Glomerular visceral epithelial cell (primary cell): ENCODE results near the gene ETV5.
A peak's percentile ranks its signal among the peaks of the same experiment; 100 is the strongest.

Experiments
- DNase-seq: peaks from one replicate; pipeline ENCODE4 v3.0.0-alpha.2; 2016; ENCODE audit errors: extremely low spot score

The ETV5 gene

GRCh38 chr3:186108941-186109865, at the start of gene ETV5:
Gene ETV5, minus strand, starts transcription at chr3:186109089. Its CDS starts 3,221 bp downstream, at chr3:186105868.
- DNase-seq, result peak; percentile 99

- DNase-seq, result no peak
Measured at GRCh38 chr3:186154641-186155040, 45.8 kb upstream of the ETV5 start.

DNA sequence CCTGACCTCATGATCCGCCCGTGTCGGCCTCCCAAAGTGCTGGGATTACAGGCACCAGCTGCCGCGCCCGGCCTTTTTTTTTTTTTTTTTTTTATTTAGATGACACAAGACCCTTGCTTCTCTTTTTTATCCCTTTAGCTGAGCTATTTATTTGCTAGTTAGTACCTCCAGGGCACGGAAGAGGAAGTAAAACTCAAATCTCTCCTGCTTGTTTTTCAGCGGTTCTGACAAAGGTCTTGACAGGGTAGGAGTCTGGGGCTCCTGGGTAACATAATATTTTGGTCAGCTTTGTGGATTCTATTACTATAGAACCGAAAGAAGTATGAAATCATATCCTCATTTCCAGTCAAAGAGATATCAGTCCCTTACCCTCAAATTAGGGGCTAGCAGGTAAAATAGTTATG, 44.0 kb upstream of the ETV5 start:
- DNase-seq, result no peak

GRCh38 chr3:186152361-186152798, 43.5 kb upstream of the ETV5 start:
- DNase-seq, result no peak

DNA sequence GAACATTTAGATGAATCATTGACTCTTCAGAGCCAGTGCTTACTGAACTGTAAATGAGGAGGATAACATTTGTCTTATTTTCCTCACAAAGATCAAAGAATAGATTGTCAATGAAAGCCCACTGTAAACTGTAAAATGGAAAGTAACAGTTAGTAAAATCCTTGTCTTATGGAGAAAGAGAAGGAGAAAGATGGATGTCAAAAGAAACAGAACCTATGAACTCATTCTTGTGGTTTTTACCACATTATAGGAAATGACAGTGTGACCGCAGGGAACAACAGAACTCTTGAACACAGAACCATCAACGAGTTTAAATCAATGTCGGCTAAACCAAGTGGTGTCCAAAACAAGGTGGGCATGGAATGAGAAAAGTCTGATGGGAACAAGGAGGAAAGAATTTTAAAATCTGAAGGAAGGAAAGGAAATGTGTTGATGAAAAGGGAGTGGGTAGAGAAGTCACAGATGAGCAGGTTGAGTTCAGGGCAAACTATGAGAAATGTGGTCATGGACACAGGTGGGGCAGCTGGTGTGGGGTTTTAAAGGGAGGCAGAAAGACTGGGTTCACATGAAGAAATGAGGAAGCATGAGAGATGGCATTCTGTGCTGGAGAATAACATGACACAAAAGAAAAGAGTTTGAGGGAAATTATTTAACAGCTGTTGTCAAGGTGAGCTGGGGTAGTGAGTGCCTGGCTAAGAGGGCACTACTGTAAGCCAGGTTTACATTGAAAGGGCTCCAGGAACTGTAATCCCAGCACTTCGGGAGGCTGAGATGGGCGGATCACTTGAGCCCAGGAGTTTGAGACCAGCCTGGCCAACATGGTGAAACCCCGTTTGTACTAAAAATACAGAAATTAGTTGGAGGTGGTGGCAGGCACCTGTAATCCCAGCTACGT, 42.4 kb upstream of the ETV5 start:
- DNase-seq, result no peak

GRCh38 chr3:186150041-186150830, 41.3 kb upstream of the ETV5 start:
- no peak for DNase-seq

GRCh38 chr3:186149319-186149960, 40.6 kb upstream of the ETV5 start:
- DNase-seq, result no peak

GRCh38 chr3:186144257-186144656, 35.4 kb upstream of the ETV5 start:
- no peak for DNase-seq

- no peak for DNase-seq
Measured at GRCh38 chr3:186143250-186143649, 34.4 kb upstream of the ETV5 start.

GRCh38 chr3:186142393-186142932, 33.6 kb upstream of the ETV5 start:
- no peak for DNase-seq

GRCh38 chr3:186141790-186142189, 32.9 kb upstream of the ETV5 start:
- DNase-seq, result no peak

- no peak for DNase-seq
Measured at GRCh38 chr3:186138272-186138981, 29.5 kb upstream of the ETV5 start.

- DNase-seq, result no peak
Measured at GRCh38 chr3:186137051-186137685, 28.3 kb upstream of the ETV5 start.

DNA sequence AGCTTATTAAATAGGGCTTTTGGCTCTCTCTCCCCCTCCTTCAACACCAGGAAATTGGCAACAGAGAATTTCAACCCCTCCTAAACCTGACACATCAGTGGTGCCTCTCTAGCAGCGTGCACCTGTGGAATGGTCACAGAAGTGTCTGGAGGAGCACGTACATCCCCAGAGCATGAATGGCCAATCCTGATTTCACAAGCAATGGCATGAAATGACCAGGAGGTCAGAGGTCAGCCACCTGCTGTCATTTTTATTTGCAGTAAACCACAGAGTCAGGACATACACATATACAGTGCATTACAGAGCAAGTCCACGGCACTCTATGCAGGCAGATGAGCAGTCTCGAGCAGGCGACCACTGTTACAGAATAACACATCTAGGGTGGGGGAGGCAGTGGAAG, 25.1 kb upstream of the ETV5 start:
- no peak for DNase-seq

- no peak for DNase-seq
Measured at GRCh38 chr3:186132487-186132886, 23.6 kb upstream of the ETV5 start.

GRCh38 chr3:186129206-186129605, 20.3 kb upstream of the ETV5 start:
- DNase-seq, result no peak

DNA sequence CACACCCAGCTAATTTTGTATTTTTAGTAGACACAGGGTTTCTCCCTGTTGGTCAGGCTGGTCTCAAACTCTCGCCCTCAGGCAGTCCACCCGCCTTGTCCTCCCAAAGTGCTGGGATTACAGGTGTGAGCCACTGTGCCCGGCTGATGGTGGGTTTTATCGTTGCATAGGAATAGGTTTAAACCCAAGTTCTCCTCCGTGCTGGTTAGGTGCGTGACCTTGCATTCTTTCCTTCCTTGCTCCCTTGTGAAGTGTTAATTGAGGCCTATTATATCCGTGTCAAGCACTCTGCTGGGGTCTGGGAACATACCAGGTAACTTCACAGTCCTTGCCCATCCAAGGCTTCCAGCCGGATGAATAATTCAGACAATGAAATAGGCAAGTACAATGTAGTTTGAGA, 19.3 kb upstream of the ETV5 start:
- no peak for DNase-seq

GRCh38 chr3:186127463-186127862, 18.6 kb upstream of the ETV5 start:
- DNase-seq, result no peak

DNA sequence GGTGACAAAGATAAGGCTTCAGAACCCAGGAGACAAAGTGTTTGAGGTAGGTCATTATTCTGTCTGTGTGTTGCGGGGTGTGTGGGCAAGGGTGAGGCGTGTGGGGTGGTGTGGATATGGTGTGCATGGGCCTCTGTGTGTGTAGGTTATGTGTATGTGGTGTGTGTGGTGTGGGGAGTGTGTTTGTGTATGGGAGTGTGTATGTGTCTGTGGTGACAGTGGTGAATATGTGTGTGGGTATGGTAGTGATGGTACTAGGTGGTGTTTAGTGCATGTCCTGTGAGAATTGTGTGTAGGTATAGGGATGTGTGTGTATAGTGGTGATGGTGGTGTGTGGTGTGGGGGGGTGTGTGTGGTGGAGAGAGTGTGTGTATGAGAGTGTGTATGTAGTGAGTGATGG, 16.2 kb upstream of the ETV5 start:
- DNase-seq, result no peak

DNA sequence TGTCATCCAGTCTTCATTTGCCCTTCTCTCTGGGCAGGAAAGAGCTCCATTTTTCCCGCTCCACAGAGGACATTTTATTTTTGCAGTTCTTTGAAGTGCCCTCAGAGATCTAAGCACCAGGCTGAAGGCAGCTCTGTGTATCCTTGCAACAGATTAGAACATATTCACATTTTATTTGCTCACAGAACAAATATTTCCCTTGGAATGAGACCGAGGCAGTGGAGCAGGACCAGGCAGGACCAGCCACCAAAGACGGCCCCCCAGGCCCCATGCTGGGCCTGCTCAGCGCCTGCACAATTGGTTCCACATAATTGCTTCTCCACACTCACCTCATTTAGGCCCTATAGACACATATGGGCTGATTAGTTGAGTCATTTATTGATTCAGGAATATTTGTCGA, 15.7 kb upstream of the ETV5 start:
- peak; percentile 21 for DNase-seq
